Hepatocyte (in vitro differentiated cells): ENCODE measurements around the gene TRPC1.

Source experiments
- CTCF ChIP-seq: fragments of 200-600 bp; sonication (generic); IDR thresholded peaks from 2 replicates; pipeline ENCODE4 v1.5.1; 2016; ENCODE audit warnings: antibody characterized with exemption, mild to moderate bottlenecking; ENCODE audit not compliant: poor library complexity
- EZH2 ChIP-seq: fragments of 200-600 bp; sonication (generic); IDR thresholded peaks from 2 replicates; pipeline ENCODE4 v1.6.1; 2016; ENCODE audit warnings: antibody characterized with exemption, mild to moderate bottlenecking, borderline replicate concordance
- EZH2phosphoT487 ChIP-seq: fragments of 200-600 bp; sonication (generic); IDR thresholded peaks from one replicate; pipeline ENCODE4 v1.6.1; 2018; ENCODE audit warnings: antibody characterized with exemption, mild to moderate bottlenecking, low read depth, moderate library complexity; ENCODE audit not compliant: unreplicated experiment, severe bottlenecking

- TF ChIP-seq CTCF (no peak), EZH2 (no peak), EZH2phosphoT487 (no peak)
These were observed 92.0 kb downstream of the TRPC1 start for GRCh38 chr3:142815803-142816202.
